ENCODE data around the gene CADPS.

GRCh38 chr3:62688050-62688449 is 187.2 kb downstream of the CADPS start:
- TF ChIP-seq, protein P1, sequence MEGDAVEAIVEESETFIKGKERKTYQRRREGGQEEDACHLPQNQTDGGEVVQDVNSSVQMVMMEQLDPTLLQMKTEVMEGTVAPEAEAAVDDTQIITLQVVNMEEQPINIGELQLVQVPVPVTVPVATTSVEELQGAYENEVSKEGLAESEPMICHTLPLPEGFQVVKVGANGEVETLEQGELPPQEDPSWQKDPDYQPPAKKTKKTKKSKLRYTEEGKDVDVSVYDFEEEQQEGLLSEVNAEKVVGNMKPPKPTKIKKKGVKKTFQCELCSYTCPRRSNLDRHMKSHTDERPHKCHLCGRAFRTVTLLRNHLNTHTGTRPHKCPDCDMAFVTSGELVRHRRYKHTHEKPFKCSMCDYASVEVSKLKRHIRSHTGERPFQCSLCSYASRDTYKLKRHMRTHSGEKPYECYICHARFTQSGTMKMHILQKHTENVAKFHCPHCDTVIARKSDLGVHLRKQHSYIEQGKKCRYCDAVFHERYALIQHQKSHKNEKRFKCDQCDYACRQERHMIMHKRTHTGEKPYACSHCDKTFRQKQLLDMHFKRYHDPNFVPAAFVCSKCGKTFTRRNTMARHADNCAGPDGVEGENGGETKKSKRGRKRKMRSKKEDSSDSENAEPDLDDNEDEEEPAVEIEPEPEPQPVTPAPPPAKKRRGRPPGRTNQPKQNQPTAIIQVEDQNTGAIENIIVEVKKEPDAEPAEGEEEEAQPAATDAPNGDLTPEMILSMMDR (IDR thresholded peaks at IDR 0.05): no peak
- TF ChIP-seq POLR2AphosphoS5 (IDR thresholded peaks at IDR 0.05; ENCODE audit: low read depth, low read length): no peak
- no peak for TF ChIP-seq SIN3A (IDR thresholded peaks at IDR 0.05; ENCODE audit: borderline replicate concordance, insufficient read depth, low read depth, low read length)
- TF ChIP-seq REST (IDR thresholded peaks at IDR 0.05; ENCODE audit: insufficient read depth in 1 of 2, low read depth in 2 of 2, low read length in 1 of 2): no peak
- no peak for TF ChIP-seq TCF7L2 (IDR thresholded peaks at IDR 0.05; ENCODE audit: low read depth, low read length)
